HG02610 (cell line): ENCODE measurements around the gene PPIL6.

Experiments used
- ATAC-seq: cut with Tn5 transposase; IDR thresholded peaks from one replicate; pipeline ENCODE4 v1.9.1; 2021; ENCODE audit warnings: mild to moderate bottlenecking, moderate library complexity; ENCODE audit not compliant: unreplicated experiment

PPIL6 gene

GRCh38 chr6:109406196-109406595 is 34.2 kb downstream of the PPIL6 start:
- ATAC-seq: no peak

- no peak for ATAC-seq
Observed at GRCh38 chr6:109397020-109397419, 43.4 kb downstream of the PPIL6 start.

- no peak for ATAC-seq
Observed at GRCh38 chr6:109396046-109396718, 44.2 kb downstream of the PPIL6 start.

- no peak for ATAC-seq
Observed at GRCh38 chr6:109393886-109394281, 46.5 kb downstream of the PPIL6 start.

GRCh38 chr6:109393157-109393885 is 47.1 kb downstream of the PPIL6 start:
- ATAC-seq: no peak

GRCh38 chr6:109389650-109390274 is 50.7 kb downstream of the PPIL6 start:
- no peak for ATAC-seq

- ATAC-seq: no peak
Observed at GRCh38 chr6:109388265-109388664, 52.2 kb downstream of the PPIL6 start.

GRCh38 chr6:109383438-109383940 is 56.9 kb downstream of the PPIL6 start:
- ATAC-seq: no peak

- peak; percentile 66 for ATAC-seq
Observed at GRCh38 chr6:109382576-109383437, 57.6 kb downstream of the PPIL6 start.

- ATAC-seq: peak; percentile 42
Observed at GRCh38 chr6:109381747-109382575, 58.5 kb downstream of the PPIL6 start, which contains the start of gene CD164. CD164 (minus strand) TSS chr6:109382467; CDS start chr6:109382378, 89 bp downstream.

- ATAC-seq: no peak
Observed at GRCh38 chr6:109381061-109381746, 59.2 kb downstream of the PPIL6 start.

GRCh38 chr6:109379711-109380110 is 60.7 kb downstream of the PPIL6 start:
- no peak for ATAC-seq

- no peak for ATAC-seq
Observed at GRCh38 chr6:109377717-109378116, 62.7 kb downstream of the PPIL6 start.

GRCh38 chr6:109374326-109374892 is 66.0 kb downstream of the PPIL6 start:
- ATAC-seq: no peak

- ATAC-seq: peak; percentile 95
Observed at GRCh38 chr6:109373762-109374161, 66.7 kb downstream of the PPIL6 start.

GRCh38 chr6:109373331-109373730 is 67.1 kb downstream of the PPIL6 start:
- no peak for ATAC-seq

- no peak for ATAC-seq
Observed at GRCh38 chr6:109372130-109372529, 68.3 kb downstream of the PPIL6 start.

GRCh38 chr6:109370792-109371191 is 69.6 kb downstream of the PPIL6 start:
- no peak for ATAC-seq

- no peak for ATAC-seq
Observed at GRCh38 chr6:109370336-109370735, 70.1 kb downstream of the PPIL6 start.
